ENCODE results near the gene ASTL.
"Not testable (repeated sequence)": the region's sequence is repeated elsewhere in the genome, so short reads cannot be mapped to it uniquely, and the experiment has no call there.

Gene ASTL

GRCh38 chr2:96145036-96145847 is 6.9 kb upstream of the ASTL start, which contains the start of gene DUSP2:
TSS of gene DUSP2 (minus strand) at chr2:96145440. CDS start at chr2:96145354, 86 bp downstream.
- peak; percentile 93 for DNase-seq

GRCh38 chr2:96144481-96145035 is 6.3 kb upstream of the ASTL start:
- DNase-seq, result peak; percentile 43

GRCh38 chr2:96143848-96144480 is 5.7 kb upstream of the ASTL start:
- peak; percentile 31 for DNase-seq

- peak; percentile 48 for DNase-seq
These were observed 5.0 kb upstream of the ASTL start for GRCh38 chr2:96143231-96143847.

GRCh38 chr2:96142217-96143113 is 4.2 kb upstream of the ASTL start:
- peak; percentile 74 for DNase-seq

GRCh38 chr2:96141624-96141967 is 3.3 kb upstream of the ASTL start:
- not testable (repeated sequence) for DNase-seq

- peak; percentile 54 for DNase-seq
These were observed 2.8 kb upstream of the ASTL start for GRCh38 chr2:96140941-96141623.

- DNase-seq, result no peak
These were observed 968 bp upstream of the ASTL start for GRCh38 chr2:96139181-96139758.

- no peak for DNase-seq
These were observed 752 bp downstream of the ASTL start for GRCh38 chr2:96137321-96138178.

- no peak for DNase-seq
These were observed 2.1 kb downstream of the ASTL start for GRCh38 chr2:96136129-96136720.

GRCh38 chr2:96135621-96136020 is 2.7 kb downstream of the ASTL start:
- DNase-seq, result no peak

GRCh38 chr2:96135171-96135570 is 3.1 kb downstream of the ASTL start:
- DNase-seq, result no peak

- no peak for DNase-seq
These were observed 3.9 kb downstream of the ASTL start for GRCh38 chr2:96134421-96134820.

GRCh38 chr2:96131813-96132745 is 6.2 kb downstream of the ASTL start:
- no peak for DNase-seq

GRCh38 chr2:96131152-96131812 is 7.0 kb downstream of the ASTL start:
- no peak for DNase-seq

GRCh38 chr2:96130483-96130882 is 7.8 kb downstream of the ASTL start:
- no peak for DNase-seq

GRCh38 chr2:96129528-96130120 is 8.7 kb downstream of the ASTL start:
- no peak for DNase-seq

GRCh38 chr2:96128456-96128855 is 9.8 kb downstream of the ASTL start:
- no peak for DNase-seq

Measured in activated CD4-positive, alpha-beta T cell treated with anti-CD3 and anti-CD28 coated beads for 1 hour (primary cell).